H1 (cell line): ENCODE data around the gene PRKAG3. TPM values are rescaled to one million over a fixed set of nuclear protein-coding genes. Genes with fewer than 3 reads are reported as not detected.
A peak's percentile ranks its signal among the peaks of the same experiment; 100 is the strongest.

ENCODE experiments used
- CTCF ChIA-PET: fragments of 300-600 bp; sonication (Branson Sonifier 250); formaldehyde crosslinking; loops from one replicate; lab custom pipeline; 2021; ENCODE audit not compliant: partially characterized antibody; lab: Charles Lee
- POLR2A ChIA-PET: fragments of 300-600 bp; sonication (Branson Sonifier 250); formaldehyde crosslinking; loops from one replicate; lab custom pipeline; 2021; ENCODE audit warnings: inconsistent platforms; ENCODE audit not compliant: partially characterized antibody; lab: Charles Lee
- DNase-seq, 2 experiments: peaks; one replicate each; pipeline versions ENCODE4 v3.0.0 to v3.0.0-alpha.2; 2010 to 2022; ENCODE audit warnings: low spot score in 2 of 2, low read depth in 1 of 2, mixed read lengths in 1 of 2
- FAIRE-seq: peaks from 2 replicates; lab custom pipeline; 2011; peaks lifted over from hg19 to GRCh38; lab: Jason Lieb, UNC
- H2AFZ ChIP-seq: 2 replicates; pipeline ENCODE4 v1.8.1; 2012; ENCODE audit warnings: low read length, inconsistent platforms
- H2AK5ac ChIP-seq: 2 replicates; pipeline ENCODE4 v1.6.1; 2013; ENCODE audit warnings: low read depth, low read length
- H2BK120ac ChIP-seq: replicated peaks from 2 replicates; pipeline ENCODE3; 2013; ENCODE audit warnings: low read depth, low read length, inconsistent platforms
- H2BK12ac ChIP-seq: 2 replicates; pipeline ENCODE4 v1.6.1; 2013; ENCODE audit warnings: low read depth, low read length
- H2BK15ac ChIP-seq: 2 replicates; pipeline ENCODE4 v1.6.1; 2013; ENCODE audit warnings: low read length
- H2BK20ac ChIP-seq: 2 replicates; pipeline ENCODE4 v1.6.1; 2013; ENCODE audit warnings: low read length
- H2BK5ac ChIP-seq: 2 replicates; pipeline ENCODE4 v1.6.1; 2013; ENCODE audit warnings: low read depth, low read length
- H3K14ac ChIP-seq: 2 replicates; pipeline ENCODE4 v1.6.1; 2013; ENCODE audit warnings: inconsistent platforms; ENCODE audit not compliant: insufficient read length
- H3K18ac ChIP-seq: 2 replicates; pipeline ENCODE4 v1.6.1; 2013; ENCODE audit warnings: low read length; ENCODE audit errors: extremely low read depth
- H3K23ac ChIP-seq: 2 replicates; pipeline ENCODE4 v1.6.1; 2013; ENCODE audit warnings: inconsistent platforms; ENCODE audit not compliant: insufficient read length
- H3K23me2 ChIP-seq: 2 replicates; pipeline ENCODE4 v1.6.1; 2013; ENCODE audit warnings: low read depth, low read length
- H3K27ac ChIP-seq: 2 replicates; pipeline ENCODE4 v1.6.1; 2011; ENCODE audit warnings: low read depth, low read length, inconsistent platforms
- H3K27me3 ChIP-seq, 4 experiments: replicated peaks in 1 of 4; 1 replicate in 1 of 4; 2 replicates in 3 of 4; pipeline versions ENCODE4 v1.6.1 to v1.8.1; 2011 to 2013; ENCODE audit warnings: low read length in 3 of 4, mild to moderate bottlenecking in 3 of 4, inconsistent platforms in 2 of 4, mixed read lengths in 2 of 4, moderate library complexity in 1 of 4; ENCODE audit not compliant: control insufficient read depth in 3 of 4, insufficient read depth in 3 of 4; ENCODE audit errors: extremely low read depth in 1 of 4
- H3K36me3 ChIP-seq, 4 experiments: 2 replicates each; pipeline versions ENCODE4 v1.6.1 to v1.8.1; 2011 to 2013; ENCODE audit warnings: mild to moderate bottlenecking in 4 of 4, low read length in 3 of 4, moderate library complexity in 2 of 4, control low read depth in 1 of 4, inconsistent platforms in 1 of 4; ENCODE audit not compliant: insufficient read depth in 4 of 4, control insufficient read depth in 2 of 4
- H3K4ac ChIP-seq: replicated peaks from 2 replicates; pipeline ENCODE3; 2013; ENCODE audit warnings: low read length, low read depth, mixed read lengths, inconsistent platforms; ENCODE audit not compliant: insufficient read length
- H3K4me1 ChIP-seq, 4 experiments: replicated peaks in 1 of 4; 1 replicate in 1 of 4; 2 replicates in 3 of 4; pipeline versions ENCODE4 v1.6.1 to v1.8.1; 2011 to 2013; ENCODE audit warnings: low read length in 3 of 4, inconsistent platforms in 2 of 4, mixed read lengths in 1 of 4; ENCODE audit not compliant: insufficient read depth in 4 of 4, control insufficient read depth in 3 of 4
- H3K4me2 ChIP-seq, 2 experiments: 2 replicates each; pipeline versions ENCODE4 v1.6.1 to v1.8.1; 2011 to 2013; ENCODE audit warnings: low read depth in 2 of 2, low read length in 2 of 2, control low read depth in 1 of 2, inconsistent platforms in 1 of 2, mild to moderate bottlenecking in 1 of 2; ENCODE audit not compliant: insufficient read depth in 1 of 2
- H3K4me3 ChIP-seq, 4 experiments: fragments of 200-600, 300-600 bp in 1 of 4; sonication (generic), shearing (Covaris generic), sonication (Bioruptor Twin) in 1 of 4; 2 replicates each; pipeline versions ENCODE4 v1.5.1 to v1.8.1; 2011 to 2016; ENCODE audit warnings: low read length in 4 of 4, low read depth in 3 of 4, control low read depth in 2 of 4, inconsistent platforms in 2 of 4, mild to moderate bottlenecking in 2 of 4, mixed read lengths in 1 of 4, moderate library complexity in 1 of 4; ENCODE audit not compliant: insufficient read depth in 2 of 4; ENCODE audit errors: extremely low read depth in 1 of 4
- H3K56ac ChIP-seq: replicated peaks from 2 replicates; pipeline ENCODE3; 2013; ENCODE audit warnings: low read depth, mild to moderate bottlenecking, mixed read lengths, low read length, inconsistent platforms; ENCODE audit not compliant: insufficient read length
- H3K79me1 ChIP-seq: 2 replicates; pipeline ENCODE4 v1.6.1; 2013; ENCODE audit warnings: low read depth, low read length, control low read depth
- H3K79me2 ChIP-seq, 2 experiments: 2 replicates each; pipeline versions ENCODE4 v1.6.1 to v1.8.1; 2012 to 2013; ENCODE audit warnings: low read length in 2 of 2, mild to moderate bottlenecking in 2 of 2, inconsistent platforms in 1 of 2; ENCODE audit not compliant: insufficient read depth in 2 of 2, control insufficient read depth in 1 of 2
- H3K9ac ChIP-seq, 4 experiments: replicated peaks in 1 of 4; 1 replicate in 1 of 4; 2 replicates in 3 of 4; pipeline versions ENCODE4 v1.6.1 to v1.8.1; 2011 to 2013; ENCODE audit warnings: low read depth in 3 of 4, low read length in 3 of 4, control low read depth in 2 of 4, mild to moderate bottlenecking in 2 of 4, moderate library complexity in 2 of 4, inconsistent platforms in 1 of 4; ENCODE audit errors: extremely low read depth in 1 of 4
- H3K9me3 ChIP-seq, 2 experiments: 2 replicates each; pipeline versions ENCODE4 v1.6.1 to v1.8.1; 2012 to 2013; ENCODE audit warnings: mild to moderate bottlenecking in 2 of 2, moderate library complexity in 2 of 2, control low read depth in 1 of 2, inconsistent platforms in 1 of 2, low read depth in 1 of 2, low read length in 1 of 2, mixed read lengths in 1 of 2; ENCODE audit not compliant: insufficient read depth in 2 of 2
- H4K20me1 ChIP-seq, 2 experiments: replicated peaks in 1 of 2; 2 replicates each; pipeline versions ENCODE3 to v1.8.1; 2011 to 2013; ENCODE audit warnings: inconsistent platforms in 2 of 2, low read length in 2 of 2, mild to moderate bottlenecking in 1 of 2; ENCODE audit not compliant: insufficient read depth in 2 of 2, control insufficient read depth in 1 of 2
- H4K5ac ChIP-seq: 2 replicates; pipeline ENCODE4 v1.6.1; 2013; ENCODE audit warnings: low read length, low read depth, mixed read lengths, inconsistent platforms; ENCODE audit not compliant: insufficient read length
- H4K8ac ChIP-seq: 2 replicates; pipeline ENCODE4 v1.8.0; 2013; ENCODE audit warnings: mild to moderate bottlenecking, moderate library complexity, low read length, inconsistent platforms; ENCODE audit not compliant: insufficient read depth; ENCODE audit errors: extremely low read depth
- H4K91ac ChIP-seq: replicated peaks from 2 replicates; pipeline ENCODE3; 2013; ENCODE audit warnings: low read length, mixed read lengths, inconsistent platforms; ENCODE audit not compliant: insufficient read length
- BACH1 ChIP-seq: IDR thresholded peaks from 2 replicates; pipeline ENCODE4 v1.6.1; 2012; ENCODE audit warnings: low read length, improper control_type of control experiment
- CREB1 ChIP-seq: IDR thresholded peaks from 2 replicates; pipeline ENCODE4 v1.6.1; 2012; ENCODE audit warnings: inconsistent platforms
- CTCF ChIP-seq, 3 experiments: IDR thresholded peaks; 1 replicate in 2 of 3; 2 replicates in 1 of 3; pipeline versions ENCODE4 v1.5.1 to v1.6.1; 2011; ENCODE audit warnings: low read length in 3 of 3, mild to moderate bottlenecking in 3 of 3, inconsistent platforms in 2 of 3, low read depth in 1 of 3, moderate library complexity in 1 of 3; ENCODE audit not compliant: insufficient read depth in 1 of 3; ENCODE audit errors: control extremely low read depth in 1 of 3
- SAP30 ChIP-seq: fragments of 300-600 bp; sonication (generic); IDR thresholded peaks from 2 replicates; pipeline ENCODE4 v1.7.1; 2012; ENCODE audit warnings: low read length, moderate library complexity, mild to moderate bottlenecking, inconsistent platforms; ENCODE audit not compliant: insufficient read depth, insufficient replicate concordance
- SIRT6 ChIP-seq: IDR thresholded peaks from one replicate; pipeline ENCODE4 v1.7.1; 2012; ENCODE audit warnings: low read length, inconsistent platforms
- SP4 ChIP-seq: IDR thresholded peaks from 2 replicates; pipeline ENCODE4 v1.6.1; 2012; ENCODE audit warnings: low read length, inconsistent platforms
- USF2 ChIP-seq: IDR thresholded peaks from 2 replicates; pipeline ENCODE4 v1.6.1; 2011; ENCODE audit warnings: low read length, improper control_type of control experiment
- YY1 ChIP-seq: IDR thresholded peaks from 2 replicates; pipeline ENCODE4 v1.6.1; 2011; ENCODE audit warnings: low read depth, mild to moderate bottlenecking, low read length
- ZNF274 ChIP-seq: IDR thresholded peaks from 2 replicates; pipeline ENCODE4 v1.7.0; 2012; ENCODE audit warnings: low read length, borderline replicate concordance; ENCODE audit errors: extremely low read depth
- WGBS, 2 experiments: shearing (Covaris generic) in 1 of 2; methylation state at CpG; one replicate each; pipeline versions ENCODE4 v1.1.6 to v1.1.7; 2013 to 2015; ENCODE audit warnings: low lambda C conversion rate in 2 of 2, mixed read lengths in 2 of 2, inconsistent platforms in 1 of 2, low coverage in 1 of 2, missing lambda C conversion rate in 1 of 2; ENCODE audit not compliant: insufficient replicate concordance in 2 of 2, insufficient coverage in 1 of 2, insufficient read length in 1 of 2; ENCODE audit errors: extremely low coverage in 1 of 2, missing lambda C conversion rate in 1 of 2; 5-methylcytosine and 5-hydroxymethylcytosine counted together
- polyA plus RNA-seq, 7 experiments: library from polyadenylated mRNA; depleted of rRNA in 3 of 7; stranded (reverse) in 5 of 7; unstranded in 2 of 7; fragments of >200 nt in 5 of 7; fragments of 200-250 nt in 2 of 7; gene quantifications; 1 replicate in 5 of 7; 2 replicates in 1 of 7; 4 replicates in 1 of 7; pipeline versions ENCODE4 v1.2.1 to v1.2.3, GENCODE V29; 2011 to 2013; ENCODE audit warnings: missing spikeins in 2 of 7, mixed read lengths in 2 of 7
- total RNA-seq: library from RNA; stranded (reverse); fragmentation: NEBNext Ultra II Directional; extraction: Animal tissue kit (Norgen Biotek cat#: 25700); gene quantifications from 2 replicates; pipeline ENCODE4 v1.2.1, GENCODE V29; 2021

Gene PRKAG3
- total and polyA plus RNA-seq, 2 of the 8 experiments (the other 6 are each of a cell fraction or from before 2014, with no cell fraction given), result not detected

GRCh38 chr2:218829868-218830451, 1.6 kb downstream of the PRKAG3 start:
- H2BK20ac ChIP-seq, result no peak overlapping the region
- no peak overlapping the region for H2AK5ac ChIP-seq
- 88% methylated on average over 17 of the region's 17 CpGs; no CpG with 5 or more reads in 1 of the 2 experiments for WGBS, 2 experiments
- no peak overlapping the region for H3K18ac ChIP-seq
- no peak overlapping the region for H3K4me3 ChIP-seq
- H2BK12ac ChIP-seq, result no peak overlapping the region
- no peak overlapping the region for H3K56ac ChIP-seq
- no peak overlapping the region for H3K14ac ChIP-seq
- no peak overlapping the region for H2AFZ ChIP-seq
- H3K23ac ChIP-seq, result no peak overlapping the region
- H2BK15ac ChIP-seq, result no peak overlapping the region
- H3K27me3 ChIP-seq, result peaks cover 0 to 4% (median 0%) of the 10 kb centered on the region in 4 experiments; a peak in 1 of 7 replicates
- peak overlapping the region; percentile 72 for H4K8ac ChIP-seq
- no peak overlapping the region for H3K4me2 ChIP-seq
- no peak overlapping the region for H3K9ac ChIP-seq
- ChIA-PET CTCF (interaction anchor here (0.8 to 2.6 kb wide), 7 partner anchors 9 to 73 kb away, joined by 3 to 9 read pairs (median 3); no protein-coding TSS in a partner anchor), POLR2A (interaction anchor here (1.1 kb wide), 1 partner anchor 76 kb away, joined by 3 read pairs; no protein-coding TSS in a partner anchor)
- no peak overlapping the region for H4K91ac ChIP-seq
- H3K36me3 ChIP-seq, result no peaks in the 10 kb centered on the region
- H4K5ac ChIP-seq, result no peak overlapping the region
- H2BK5ac ChIP-seq, result no peak overlapping the region
- no peaks in the 10 kb centered on the region for H3K9me3 ChIP-seq
- FAIRE-seq, result no peak
- H2BK120ac ChIP-seq, result no peak overlapping the region
- TF ChIP-seq CTCF (IDR thresholded peaks at IDR 0.05; ENCODE audit: control extremely low read depth in 1 of 3, insufficient read depth in 1 of 3, low read depth in 1 of 3, low read length in 3 of 3) (no peak), BACH1 (no peak), SIRT6 (no peak), ZNF274 (no peak), YY1 (no peak), SP4 (no peak), USF2 (no peak), SAP30 (no peak), CREB1 (no peak)
- no peak for DNase-seq
- H4K20me1 ChIP-seq, result no peaks in the 10 kb centered on the region
- H3K23me2 ChIP-seq, result peaks cover 2% of the 10 kb centered on the region; the same call in 1 of the 2 replicates
- no peak overlapping the region for H3K27ac ChIP-seq
- no peaks in the 10 kb centered on the region for H3K79me1 ChIP-seq
- no peaks in the 10 kb centered on the region for H3K79me2 ChIP-seq
- H3K4ac ChIP-seq, result peak overlapping the region; percentile 39
- peaks cover 0 to 3% (median 0%) of the 10 kb centered on the region in 4 experiments; a peak in 1 of 7 replicates for H3K4me1 ChIP-seq
